Chondrocyte (in vitro differentiated cells): ENCODE measurements around the gene LRRC15. TPM values are rescaled to one million over a fixed set of nuclear protein-coding genes. Genes with fewer than 3 reads are reported as not detected.

Source experiments
- DNase-seq: peaks from one replicate; pipeline ENCODE4 v3.0.0; 2021; ENCODE audit warnings: mixed read lengths, low spot score
- H3K27ac Mint-ChIP-seq: one replicate; pipeline ENCODE4 v1.8.0; 2021; ENCODE audit warnings: mild to moderate bottlenecking, moderate library complexity, mixed read lengths; ENCODE audit not compliant: unreplicated experiment
- H3K27me3 Mint-ChIP-seq: 2 replicates; pipeline ENCODE4 v1.8.0; 2021; ENCODE audit warnings: low read depth, mixed read lengths
- H3K36me3 Mint-ChIP-seq: 2 replicates; pipeline ENCODE4 v1.8.0; 2021; ENCODE audit warnings: low read depth, mixed read lengths
- H3K4me1 Mint-ChIP-seq: 2 replicates; pipeline ENCODE4 v1.8.0; 2021; ENCODE audit warnings: low read depth, mild to moderate bottlenecking, mixed read lengths
- H3K4me3 Mint-ChIP-seq: one replicate; pipeline ENCODE4 v1.8.0; 2021; ENCODE audit warnings: mild to moderate bottlenecking, moderate library complexity, mixed read lengths; ENCODE audit not compliant: unreplicated experiment
- H3K9me3 Mint-ChIP-seq: 2 replicates; pipeline ENCODE4 v1.8.0; 2021; ENCODE audit warnings: low read depth, mixed read lengths
- CTCF ChIP-seq: fragments of 200-600 bp; sonication (generic); IDR thresholded peaks from 2 replicates; pipeline ENCODE4 v1.5.0; 2021; ENCODE audit warnings: antibody characterized with exemption, mild to moderate bottlenecking, moderate library complexity
- total RNA-seq: library from RNA; stranded (reverse); gene quantifications from 3 replicates; pipeline ENCODE4 v1.2.1, GENCODE V29; 2021

The LRRC15 gene
- total RNA-seq, 1 donor from 2014 or later: 0.22 TPM

GRCh38 chr3:194306771-194307640, 62.5 kb downstream of the LRRC15 start:
- H3K36me3 Mint-ChIP-seq: peaks cover 1% of the 10 kb centered on the region
- DNase-seq: no peak
- peaks cover 8% of the 10 kb centered on the region for H3K4me1 Mint-ChIP-seq
- no peaks in the 10 kb centered on the region for H3K9me3 Mint-ChIP-seq
- H3K27me3 Mint-ChIP-seq: peaks cover 62% of the 10 kb centered on the region
- H3K4me3 Mint-ChIP-seq: no peak overlapping the region
- H3K27ac Mint-ChIP-seq: no peak overlapping the region
- TF ChIP-seq CTCF: no peak

- Mint-ChIP-seq H3K9me3 (no peaks in the 10 kb centered on the region), H3K4me3 (no peak overlapping the region), H3K27me3 (peaks cover 54% of the 10 kb centered on the region), H3K27ac (no peak overlapping the region), H3K4me1 (peaks cover 8% of the 10 kb centered on the region), H3K36me3 (peaks cover 1% of the 10 kb centered on the region)
- no peak for DNase-seq
- no peak for TF ChIP-seq CTCF
Observed at GRCh38 chr3:194306109-194306686, 63.3 kb downstream of the LRRC15 start.

GRCh38 chr3:194305356-194306108, 64.0 kb downstream of the LRRC15 start:
- peaks cover 48% of the 10 kb centered on the region for H3K27me3 Mint-ChIP-seq
- no peak for DNase-seq
- no peak overlapping the region for H3K27ac Mint-ChIP-seq
- H3K4me1 Mint-ChIP-seq: peaks cover 8% of the 10 kb centered on the region
- H3K36me3 Mint-ChIP-seq: peaks cover 1% of the 10 kb centered on the region
- no peak for TF ChIP-seq CTCF
- H3K4me3 Mint-ChIP-seq: no peak overlapping the region
- H3K9me3 Mint-ChIP-seq: no peaks in the 10 kb centered on the region

Other genes starting within 250 kb of the LRRC15 start
- 30.4 to 36.7 TPM (median 31.2 TPM) in 3 replicates for gene HES1, start 233.6 kb downstream of the LRRC15 start, total RNA-seq
- not detected in 3 replicates for gene CPN2, start 18.4 kb downstream of the LRRC15 start, total RNA-seq
- 0.28 TPM in 1 of 3 replicates, not detected in the others for gene GP5, start 29.5 kb upstream of the LRRC15 start, total RNA-seq
- gene ATP13A3, start 117.3 kb upstream of the LRRC15 start, total RNA-seq: 65.7 to 92.4 TPM (median 87.7 TPM) in 3 replicates